K562 (cell line): ENCODE data around the gene TRNP1. TPM values are rescaled to one million over a fixed set of nuclear protein-coding genes. Genes with fewer than 3 reads are reported as not detected.

Source experiments
- ATAC-seq: fragments of 200-7000 bp; cut with Tn5 transposase; 3 replicates; pipeline ENCODE4 v1.9.1; 2020; ENCODE audit warnings: moderate library complexity
- BruUV-seq: library from RNA; stranded (reverse); fragments of 400-500 nt; replicated peaks from 2 replicates; lab custom pipeline; 2021; lab: Mats Ljungman, UMichigan
- CTCF ChIA-PET: fragments of 300-600 bp; formaldehyde crosslinking; extraction: SDS; loops from one replicate; lab custom pipeline; 2021; ENCODE audit warnings: low intra/inter-chr PET ratio; lab: Yijun Ruan, JAX
- POLR2A ChIA-PET: fragments of 300-600, 350-650 bp; sonication (Branson Sonifier 250); formaldehyde crosslinking; extraction: SDS; loops from one replicate; lab custom pipeline; 2021; ENCODE audit warnings: antibody characterized with exemption, inconsistent platforms; lab: Yijun Ruan, JAX
- DNase-seq, 4 experiments: peaks; one replicate each; pipeline versions ENCODE4 v3.0.0 to v3.0.0-alpha.2; 2011 to 2018; ENCODE audit warnings: low spot score in 3 of 4, mixed read lengths in 3 of 4; ENCODE audit errors: extremely low read depth in 1 of 4
- FAIRE-seq: peaks from 2 replicates; lab custom pipeline; 2011; peaks lifted over from hg19 to GRCh38; lab: Jason Lieb, UNC
- H2AFZ ChIP-seq: 2 replicates; pipeline ENCODE4 v1.6.0; 2011; ENCODE audit warnings: low read depth, low read length, control low read depth, inconsistent platforms
- H3K27ac ChIP-seq: fragments of 200-600 bp; 3 replicates; pipeline ENCODE4 v1.8.0; 2011; ENCODE audit warnings: low read depth, mild to moderate bottlenecking, control low read depth, inconsistent platforms, low read length, moderate library complexity, mixed read lengths; ENCODE audit errors: extremely low read depth
- H3K27me3 ChIP-seq, 2 experiments: fragments of 300-600 bp in 1 of 2; 2 replicates in 1 of 2; 3 replicates in 1 of 2; pipeline versions ENCODE4 v1.6.0 to v1.8.0; 2011; ENCODE audit warnings: inconsistent platforms in 2 of 2, low read length in 2 of 2, mild to moderate bottlenecking in 1 of 2, mixed read lengths in 1 of 2, moderate library complexity in 1 of 2; ENCODE audit not compliant: control insufficient read depth in 2 of 2, insufficient read depth in 2 of 2
- H3K36me3 ChIP-seq: fragments of 300-600 bp; 3 replicates; pipeline ENCODE4 v1.8.0; 2011; ENCODE audit warnings: mild to moderate bottlenecking, low read length, inconsistent platforms; ENCODE audit not compliant: control insufficient read depth, insufficient read depth
- H3K4me1 ChIP-seq, 2 experiments: fragments of 200-600 bp in 1 of 2; replicated peaks in 1 of 2; 2 replicates in 1 of 2; 3 replicates in 1 of 2; pipeline versions ENCODE4 v1.5.1 to v1.8.0; 2011; ENCODE audit warnings: inconsistent platforms in 2 of 2, low read length in 2 of 2, mild to moderate bottlenecking in 1 of 2, mixed read lengths in 1 of 2, moderate library complexity in 1 of 2; ENCODE audit not compliant: control insufficient read depth in 2 of 2, insufficient read depth in 2 of 2
- H3K4me2 ChIP-seq: 2 replicates; pipeline ENCODE4 v1.6.1; 2011; ENCODE audit warnings: low read length, control low read depth, inconsistent platforms, mixed read lengths; ENCODE audit not compliant: insufficient read depth
- H3K4me3 ChIP-seq: fragments of 200-600 bp; sonication (generic), shearing (Covaris generic); 2 replicates; pipeline ENCODE4 v1.5.1; 2016; ENCODE audit warnings: control low read depth, inconsistent platforms
- H3K79me2 ChIP-seq: fragments of 200-600 bp; 3 replicates; pipeline ENCODE4 v1.8.0; 2011; ENCODE audit warnings: low read length, inconsistent platforms; ENCODE audit not compliant: control insufficient read depth, insufficient read depth
- H3K9ac ChIP-seq, 2 experiments: 2 replicates each; pipeline versions ENCODE4 v1.6.0 to v1.6.1; 2011; ENCODE audit warnings: low read depth in 2 of 2, low read length in 2 of 2, control low read depth in 1 of 2, inconsistent platforms in 1 of 2, mild to moderate bottlenecking in 1 of 2, mixed read lengths in 1 of 2; ENCODE audit not compliant: insufficient read depth in 1 of 2
- H3K9me1 ChIP-seq: one replicate; pipeline ENCODE4 v1.6.0; 2011; ENCODE audit warnings: inconsistent platforms, mild to moderate bottlenecking, low read length, moderate library complexity; ENCODE audit not compliant: control insufficient read depth, insufficient read depth
- H3K9me3 ChIP-seq: replicated peaks from 2 replicates; pipeline ENCODE4 v1.5.1; 2011; ENCODE audit warnings: low read depth, low read length, inconsistent platforms; ENCODE audit not compliant: control insufficient read depth, insufficient read depth
- H4K20me1 ChIP-seq: replicated peaks from 2 replicates; pipeline ENCODE4 v1.6.1; 2011; ENCODE audit warnings: low read length, inconsistent platforms, mixed read lengths; ENCODE audit not compliant: control insufficient read depth, insufficient read depth
- BHLHE40 ChIP-seq: IDR thresholded peaks from 2 replicates; pipeline ENCODE4 v1.6.1; 2011; ENCODE audit warnings: low read length, improper control_type of control experiment
- HDAC1 ChIP-seq, 2 experiments: fragments of 450-650 bp; IDR thresholded peaks; 2 replicates each; pipeline ENCODE4 v1.6.1; 2016 to 2017; ENCODE audit warnings: inconsistent platforms in 1 of 2, mild to moderate bottlenecking in 1 of 2, moderate library complexity in 1 of 2
- MCM7 ChIP-seq, 2 experiments: fragments of 450-650 bp; IDR thresholded peaks; 2 replicates each; pipeline ENCODE4 v1.6.1; 2016 to 2018
- RHOXF2B ChIP-seq: fragments of 250-450 bp; sonication (Bioruptor Pico); conservative IDR thresholded peaks from 2 replicates; pipeline ENCODE4 v1.5.1; 2021
- TAL1 ChIP-seq: fragments of 450-650 bp; IDR thresholded peaks from 2 replicates; pipeline ENCODE4 v1.6.1; 2016; ENCODE audit warnings: mild to moderate bottlenecking
- ZNF282 ChIP-seq: sonication (generic); formaldehyde crosslinking; IDR thresholded peaks from 2 replicates; pipeline ENCODE4 v1.8.1; 2023; ENCODE audit warnings: missing genetic modification reagents
- ZNF354B ChIP-seq: fragments of 250-450 bp; sonication (Bioruptor Pico); IDR thresholded peaks from 2 replicates; pipeline ENCODE4 v1.4.0; 2020
- ZNF584 ChIP-seq: fragments of 200-800 bp; sonication (Bioruptor generic); IDR thresholded peaks from 2 replicates; pipeline ENCODE4 v1.6.1; 2016; ENCODE audit warnings: low read depth, mild to moderate bottlenecking, missing genetic modification characterization, missing compliant biosample characterization
- WGBS: fragments of 100-300 bp; shearing (Covaris generic); methylation state at CpG from one replicate; pipeline ENCODE4 v1.1.6; 2016; ENCODE audit warnings: low coverage, mixed read lengths; ENCODE audit not compliant: insufficient coverage; ENCODE audit errors: missing lambda C conversion rate; 5-methylcytosine and 5-hydroxymethylcytosine counted together
- in situ Hi-C: fragments of 300-500 bp; cut with MboI; formaldehyde crosslinking; loops from 4 replicates; pipeline ENCODE4 v1.15.0; 2018; ENCODE audit warnings: inconsistent platforms, mixed read lengths
- intact Hi-C: fragments of 100-400 bp; cut with micrococcal nuclease; formaldehyde crosslinking; loops from 2 replicates; pipeline ENCODE4 v1.14.2; 2022
- polyA plus RNA-seq, 8 experiments: library from polyadenylated mRNA; depleted of rRNA in 4 of 8; stranded (reverse) in 5 of 8; unstranded in 3 of 8; fragments of >200 nt; fragmentation: Nextera tagmentation in 2 of 8; fragmentation: Illumina TruSeq in 1 of 8; extraction: Ambion mirVana in 2 of 8; extraction: Trizol in 1 of 8; gene quantifications; 2 replicates each; pipeline versions ENCODE4 v1.2.1 to v1.2.3, GENCODE V29; 2011 to 2014; ENCODE audit warnings: inconsistent platforms in 1 of 8, missing spikeins in 1 of 8
- total RNA-seq, 7 experiments: library from RNA; depleted of rRNA in 6 of 7; stranded (reverse); fragments of >200 nt in 6 of 7; fragmentation: Illumina TruSeq in 2 of 7; extraction: Trizol in 2 of 7; gene quantifications; 2 replicates each; pipeline versions ENCODE4 v1.2.1 to v1.2.3, GENCODE V29; 2011 to 2021; ENCODE audit warnings: low replicate concordance in 1 of 7
- TF ChIP-seq, protein P1 (sequence below): fragments of 250-450 bp; sonication (Bioruptor Pico); IDR thresholded peaks from 2 replicates; pipeline ENCODE4 v1.5.0; 2022; ENCODE audit warnings: mild to moderate bottlenecking
- TF ChIP-seq, protein P2 (sequence below): IDR thresholded peaks from 2 replicates; pipeline ENCODE4 v1.6.1; 2016; ENCODE audit warnings: missing genetic modification characterization, missing compliant biosample characterization
- TF ChIP-seq, protein P3 (sequence below): fragments of 450-650 bp; IDR thresholded peaks from 2 replicates; pipeline ENCODE4 v1.6.1; 2017; ENCODE audit warnings: antibody characterized with exemption
- TF ChIP-seq, protein P4 (sequence below), 2 experiments: fragments of 200-800 bp in 1 of 2; sonication (Bioruptor generic) in 1 of 2; sonication (generic) in 1 of 2; formaldehyde crosslinking in 1 of 2; IDR thresholded peaks in 1 of 2; conservative IDR thresholded peaks in 1 of 2; 2 replicates each; pipeline versions ENCODE4 v1.5.0 to v1.6.1; 2016 to 2020; ENCODE audit warnings: missing compliant biosample characterization in 1 of 2, missing genetic modification characterization in 1 of 2, missing genetic modification reagents in 1 of 2

The TRNP1 gene
- total and polyA plus RNA-seq, 9 of the 15 experiments (the other 6 are each of a cell fraction or from before 2014, with no cell fraction given): 0.03 to 1.3 (median 0.95) TPM

DNA sequence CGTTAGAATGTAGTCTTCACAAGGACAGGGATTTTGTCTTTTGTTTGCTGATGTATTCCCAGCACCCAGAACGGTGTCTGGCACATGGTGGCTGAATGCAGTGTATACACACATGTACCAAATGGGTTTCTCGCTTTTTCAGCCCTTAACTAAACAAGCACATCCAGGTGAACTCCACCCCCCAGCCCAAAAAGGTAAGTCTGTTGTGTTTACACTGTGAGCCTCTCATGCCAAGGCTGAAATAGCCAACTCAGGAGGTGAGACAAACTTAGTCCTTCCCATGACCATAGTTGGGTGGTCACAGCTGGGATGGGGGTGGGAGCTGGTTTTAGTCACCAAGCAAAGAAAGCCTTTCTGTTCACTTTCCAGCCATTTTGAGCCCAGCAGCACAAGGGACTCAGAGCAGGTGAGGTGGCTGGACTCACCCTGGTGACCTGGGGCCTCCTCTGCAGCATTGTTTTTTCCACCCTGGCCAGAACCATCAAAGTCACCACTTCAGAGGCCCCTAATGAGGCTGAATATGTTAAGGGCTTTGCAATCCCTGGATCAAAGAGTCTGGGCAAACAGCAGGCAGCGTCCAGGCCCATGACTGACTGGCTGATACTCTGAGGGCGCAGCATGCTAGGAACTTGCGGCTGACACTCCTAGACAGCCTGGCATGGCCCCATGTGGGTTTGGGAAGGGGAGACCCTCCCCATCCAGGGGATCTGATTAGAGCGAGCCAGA, 10.4 kb downstream of the TRNP1 start:
- DNase-seq: no peak
- ChIA-PET CTCF (no interaction called here), POLR2A (interaction anchor here (0.5 to 2.4 kb wide), 5 partner anchors 9 to 328 kb away, joined by 3 to 8 read pairs (median 4); partner anchors contain the start of gene TENT5B)
- BruUV-seq: no TSS peak
- H2AFZ ChIP-seq: peak overlapping the region; percentile 67; the same call in 1 of the 2 replicates
- intact Hi-C loops: no loop called here
- H3K9me3 ChIP-seq: no peaks in the 10 kb centered on the region
- no peak for FAIRE-seq
- in situ Hi-C loops: no loop called here
- no peaks in the 10 kb centered on the region for H3K9me1 ChIP-seq
- peak overlapping the region; percentile 16 to 68; a peak in 2 of 4 replicates for H3K9ac ChIP-seq
- H3K4me1 ChIP-seq: peaks cover 18 to 29% of the 10 kb centered on the region in 2 experiments
- H3K36me3 ChIP-seq: no peaks in the 10 kb centered on the region
- H4K20me1 ChIP-seq: no peaks in the 10 kb centered on the region
- no peak for ATAC-seq
- no peak overlapping the region for H3K27ac ChIP-seq
- H3K4me3 ChIP-seq: no peak overlapping the region
- H3K27me3 ChIP-seq: no peaks in the 10 kb centered on the region
- WGBS: 71% methylated on average over 7 of the region's 7 CpGs
- H3K4me2 ChIP-seq: peak overlapping the region; percentile 25; the same call in 1 of the 2 replicates
- H3K79me2 ChIP-seq: no peaks in the 10 kb centered on the region
- TF ChIP-seq ZNF354B (no peak), RHOXF2B (no peak), ZNF282 (CRISPR knock-in tag) (no peak), MCM7 (IDR thresholded peaks at IDR 0.05) (no peak), ZNF584 (CRISPR knock-in tag) (no peak), TAL1 (no peak), BHLHE40 (no peak), HDAC1 (IDR thresholded peaks at IDR 0.05) (no peak)
- TF ChIP-seq, protein P1, sequence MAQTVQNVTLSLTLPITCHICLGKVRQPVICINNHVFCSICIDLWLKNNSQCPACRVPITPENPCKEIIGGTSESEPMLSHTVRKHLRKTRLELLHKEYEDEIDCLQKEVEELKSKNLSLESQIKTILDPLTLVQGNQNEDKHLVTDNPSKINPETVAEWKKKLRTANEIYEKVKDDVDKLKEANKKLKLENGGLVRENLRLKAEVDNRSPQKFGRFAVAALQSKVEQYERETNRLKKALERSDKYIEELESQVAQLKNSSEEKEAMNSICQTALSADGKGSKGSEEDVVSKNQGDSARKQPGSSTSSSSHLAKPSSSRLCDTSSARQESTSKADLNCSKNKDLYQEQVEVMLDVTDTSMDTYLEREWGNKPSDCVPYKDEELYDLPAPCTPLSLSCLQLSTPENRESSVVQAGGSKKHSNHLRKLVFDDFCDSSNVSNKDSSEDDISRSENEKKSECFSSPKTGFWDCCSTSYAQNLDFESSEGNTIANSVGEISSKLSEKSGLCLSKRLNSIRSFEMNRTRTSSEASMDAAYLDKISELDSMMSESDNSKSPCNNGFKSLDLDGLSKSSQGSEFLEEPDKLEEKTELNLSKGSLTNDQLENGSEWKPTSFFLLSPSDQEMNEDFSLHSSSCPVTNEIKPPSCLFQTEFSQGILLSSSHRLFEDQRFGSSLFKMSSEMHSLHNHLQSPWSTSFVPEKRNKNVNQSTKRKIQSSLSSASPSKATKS (CRISPR knock-in tag): no peak
- TF ChIP-seq, protein P2, sequence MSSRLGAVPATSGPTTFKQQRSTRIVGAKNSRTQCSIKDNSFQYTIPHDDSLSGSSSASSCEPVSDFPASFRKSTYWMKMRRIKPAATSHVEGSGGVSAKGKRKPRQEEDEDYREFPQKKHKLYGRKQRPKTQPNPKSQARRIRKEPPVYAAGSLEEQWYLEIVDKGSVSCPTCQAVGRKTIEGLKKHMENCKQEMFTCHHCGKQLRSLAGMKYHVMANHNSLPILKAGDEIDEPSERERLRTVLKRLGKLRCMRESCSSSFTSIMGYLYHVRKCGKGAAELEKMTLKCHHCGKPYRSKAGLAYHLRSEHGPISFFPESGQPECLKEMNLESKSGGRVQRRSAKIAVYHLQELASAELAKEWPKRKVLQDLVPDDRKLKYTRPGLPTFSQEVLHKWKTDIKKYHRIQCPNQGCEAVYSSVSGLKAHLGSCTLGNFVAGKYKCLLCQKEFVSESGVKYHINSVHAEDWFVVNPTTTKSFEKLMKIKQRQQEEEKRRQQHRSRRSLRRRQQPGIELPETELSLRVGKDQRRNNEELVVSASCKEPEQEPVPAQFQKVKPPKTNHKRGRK (tag): no peak
- TF ChIP-seq, protein P3, sequence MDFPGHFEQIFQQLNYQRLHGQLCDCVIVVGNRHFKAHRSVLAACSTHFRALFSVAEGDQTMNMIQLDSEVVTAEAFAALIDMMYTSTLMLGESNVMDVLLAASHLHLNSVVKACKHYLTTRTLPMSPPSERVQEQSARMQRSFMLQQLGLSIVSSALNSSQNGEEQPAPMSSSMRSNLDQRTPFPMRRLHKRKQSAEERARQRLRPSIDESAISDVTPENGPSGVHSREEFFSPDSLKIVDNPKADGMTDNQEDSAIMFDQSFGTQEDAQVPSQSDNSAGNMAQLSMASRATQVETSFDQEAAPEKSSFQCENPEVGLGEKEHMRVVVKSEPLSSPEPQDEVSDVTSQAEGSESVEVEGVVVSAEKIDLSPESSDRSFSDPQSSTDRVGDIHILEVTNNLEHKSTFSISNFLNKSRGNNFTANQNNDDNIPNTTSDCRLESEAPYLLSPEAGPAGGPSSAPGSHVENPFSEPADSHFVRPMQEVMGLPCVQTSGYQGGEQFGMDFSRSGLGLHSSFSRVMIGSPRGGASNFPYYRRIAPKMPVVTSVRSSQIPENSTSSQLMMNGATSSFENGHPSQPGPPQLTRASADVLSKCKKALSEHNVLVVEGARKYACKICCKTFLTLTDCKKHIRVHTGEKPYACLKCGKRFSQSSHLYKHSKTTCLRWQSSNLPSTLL: no peak
- TF ChIP-seq, protein P4, sequence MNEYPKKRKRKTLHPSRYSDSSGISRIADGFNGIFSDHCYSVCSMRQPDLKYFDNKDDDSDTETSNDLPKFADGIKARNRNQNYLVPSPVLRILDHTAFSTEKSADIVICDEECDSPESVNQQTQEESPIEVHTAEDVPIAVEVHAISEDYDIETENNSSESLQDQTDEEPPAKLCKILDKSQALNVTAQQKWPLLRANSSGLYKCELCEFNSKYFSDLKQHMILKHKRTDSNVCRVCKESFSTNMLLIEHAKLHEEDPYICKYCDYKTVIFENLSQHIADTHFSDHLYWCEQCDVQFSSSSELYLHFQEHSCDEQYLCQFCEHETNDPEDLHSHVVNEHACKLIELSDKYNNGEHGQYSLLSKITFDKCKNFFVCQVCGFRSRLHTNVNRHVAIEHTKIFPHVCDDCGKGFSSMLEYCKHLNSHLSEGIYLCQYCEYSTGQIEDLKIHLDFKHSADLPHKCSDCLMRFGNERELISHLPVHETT (CRISPR knock-in tag; conservative IDR thresholded peaks at IDR 0.05 in 1 of 2, IDR thresholded peaks at IDR 0.05 in 1 of 2): no peak
